Femur (tissue), 1 donor: ENCODE data around the gene HYCC2.
"Not testable (repeated sequence)": the region's sequence is repeated elsewhere in the genome, so short reads cannot be mapped to it uniquely, and the experiment has no call there.

Experiments
- DNase-seq: peaks from one replicate; pipeline ENCODE4 v3.0.0-alpha.2; 2017

Gene HYCC2

GRCh38 chr2:201070948-201071478, 458 bp downstream of the HYCC2 start:
- no peak for DNase-seq

- no peak for DNase-seq
These were observed 6.6 kb downstream of the HYCC2 start for GRCh38 chr2:201064797-201065329.

GRCh38 chr2:201063516-201063915, 8.0 kb downstream of the HYCC2 start:
- not testable (repeated sequence) for DNase-seq

DNA sequence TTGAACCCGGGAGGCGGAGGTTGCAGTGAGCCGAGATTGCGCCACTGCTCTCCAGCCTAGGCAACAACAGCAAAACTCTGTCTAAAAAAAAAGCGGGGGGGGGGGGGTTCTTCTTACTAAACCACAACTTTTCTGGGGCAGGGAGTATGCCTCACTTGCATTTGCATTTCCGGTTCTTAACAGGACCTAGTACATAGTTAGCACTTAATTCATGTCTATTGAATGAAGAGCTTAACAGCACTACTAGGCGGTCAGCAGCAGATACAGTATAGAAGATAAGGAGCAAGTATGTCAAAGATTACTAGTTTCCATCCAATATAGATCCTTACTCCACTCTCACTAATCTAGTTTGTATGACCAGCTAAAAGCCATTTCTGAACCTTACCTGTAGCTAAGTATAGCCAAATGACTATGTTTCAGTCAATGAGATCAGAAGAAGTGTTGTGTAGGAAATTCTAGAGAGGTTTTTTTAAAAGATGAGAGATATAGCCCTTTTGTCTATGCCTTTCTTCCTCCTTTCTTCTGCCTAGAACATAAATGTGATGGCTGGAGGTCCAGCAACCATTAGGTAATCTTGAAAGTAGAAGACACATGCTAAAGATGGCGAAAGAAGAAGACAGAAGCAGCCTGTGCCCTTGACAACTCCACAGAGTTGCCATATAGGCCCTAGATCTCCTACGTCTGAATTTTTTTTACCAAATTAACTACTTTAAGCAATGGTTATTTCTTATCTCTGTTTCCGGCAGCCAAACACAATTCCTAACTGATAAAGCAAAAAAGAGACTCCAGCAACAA, 11.3 kb downstream of the HYCC2 start:
- DNase-seq: no peak

DNA sequence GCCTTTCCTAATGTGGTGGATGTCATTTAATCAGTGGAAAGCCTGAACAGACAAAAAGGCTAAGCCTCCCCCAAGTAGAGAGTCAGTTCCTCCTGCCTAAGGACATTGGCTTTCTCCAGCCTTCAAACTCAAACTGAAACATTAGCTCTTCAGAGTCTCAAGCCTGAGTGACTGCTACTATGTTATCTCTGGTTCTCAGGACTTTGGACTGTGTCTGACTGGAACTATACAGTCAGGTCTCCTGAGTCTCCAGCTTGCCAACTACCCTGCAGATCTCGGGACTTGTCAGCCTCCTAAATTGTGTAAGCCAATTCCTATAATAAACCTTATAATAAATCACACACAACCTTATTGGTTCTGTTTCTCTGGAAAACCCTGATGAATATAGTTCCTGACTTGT, 12.6 kb downstream of the HYCC2 start:
- DNase-seq: no peak

- DNase-seq: no peak
These were observed 13.7 kb downstream of the HYCC2 start for GRCh38 chr2:201057715-201058248.

DNA sequence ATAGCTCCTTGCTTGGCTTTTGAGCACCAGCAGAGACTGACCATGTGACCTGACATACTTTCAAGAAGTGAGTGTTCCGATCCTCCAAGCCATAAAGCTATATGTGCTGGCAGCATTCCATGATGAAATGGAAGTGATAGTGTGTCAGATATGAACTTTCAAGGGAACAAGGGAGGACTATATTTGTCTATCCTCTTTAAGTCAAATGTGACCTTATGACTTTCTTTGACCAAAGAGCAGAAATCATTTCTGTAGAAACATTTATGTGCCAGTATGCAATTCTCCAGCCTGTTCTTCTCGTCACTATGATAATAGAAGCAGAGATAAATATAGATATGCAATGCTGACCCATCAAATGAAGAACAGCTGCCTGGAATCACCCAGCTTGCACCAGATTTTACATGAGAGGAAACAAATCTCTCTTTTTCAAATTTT, 14.4 kb downstream of the HYCC2 start:
- DNase-seq: no peak

- DNase-seq: no peak
These were observed 22.0 kb downstream of the HYCC2 start for GRCh38 chr2:201049455-201049854.

- no peak for DNase-seq
These were observed 24.6 kb downstream of the HYCC2 start for GRCh38 chr2:201046881-201047280.

GRCh38 chr2:201043050-201043449, 28.4 kb downstream of the HYCC2 start:
- not testable (repeated sequence) for DNase-seq

- not testable (repeated sequence) for DNase-seq
These were observed 29.0 kb downstream of the HYCC2 start for GRCh38 chr2:201042451-201042850.

DNA sequence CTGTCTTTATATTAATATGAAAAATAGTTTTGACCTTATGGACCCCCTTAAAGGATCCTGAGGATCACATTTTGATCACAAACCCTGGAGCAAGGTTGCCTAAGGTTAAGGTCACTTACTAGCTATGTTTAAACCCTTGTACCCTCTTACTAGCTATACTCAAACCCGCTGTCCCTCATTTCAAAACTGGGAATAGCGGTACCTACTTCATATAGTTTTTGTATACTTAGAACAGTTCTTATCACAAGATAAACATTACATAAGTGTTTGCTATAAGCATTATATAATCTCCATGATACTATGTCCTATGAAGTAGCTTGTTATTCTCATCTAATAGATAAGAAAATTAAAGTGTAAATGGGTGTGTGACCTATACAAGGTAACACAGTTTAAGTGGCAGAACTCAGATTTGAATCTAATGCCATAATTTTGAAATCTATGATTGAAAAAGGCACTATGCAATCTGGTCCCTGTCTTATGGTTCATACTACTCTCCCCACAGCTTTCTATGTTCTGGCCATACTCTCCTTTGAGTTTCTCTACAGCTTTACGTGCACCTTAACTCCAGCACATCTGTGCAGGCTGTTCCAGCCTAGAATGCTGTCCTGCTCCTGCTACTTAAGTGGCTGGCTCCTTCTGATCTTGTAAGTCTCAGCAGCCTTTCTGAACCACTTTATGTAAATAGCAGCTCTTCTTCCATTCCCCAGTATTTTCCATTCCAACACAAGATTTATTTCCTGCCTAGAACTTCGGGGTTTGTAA, 30.4 kb downstream of the HYCC2 start:
- DNase-seq: no peak

- DNase-seq: no peak
These were observed 32.6 kb downstream of the HYCC2 start for GRCh38 chr2:201038855-201039254.

GRCh38 chr2:201038361-201038760, 33.1 kb downstream of the HYCC2 start:
- not testable (repeated sequence) for DNase-seq

DNA sequence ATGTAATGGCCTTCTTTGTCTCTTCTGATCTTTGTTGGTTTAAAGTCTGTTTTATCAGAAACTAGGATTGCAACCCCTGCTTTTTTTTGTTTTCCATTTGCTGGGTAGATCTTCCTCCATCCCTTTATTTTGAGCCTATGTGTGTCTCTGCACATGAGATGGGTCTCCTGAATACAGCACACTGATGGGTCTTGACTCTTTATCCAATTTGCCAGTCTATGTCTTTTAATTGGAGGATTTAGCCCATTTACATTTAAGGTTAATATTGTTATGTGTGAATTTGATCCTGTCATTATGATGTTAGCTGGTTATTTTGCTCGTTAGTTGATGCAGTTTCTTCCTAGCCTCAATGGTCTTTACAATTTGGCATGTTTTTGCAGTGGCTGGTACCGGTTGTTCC, 37.1 kb downstream of the HYCC2 start:
- not testable (repeated sequence) for DNase-seq

GRCh38 chr2:201024518-201024917, 47.0 kb downstream of the HYCC2 start:
- no peak for DNase-seq

DNA sequence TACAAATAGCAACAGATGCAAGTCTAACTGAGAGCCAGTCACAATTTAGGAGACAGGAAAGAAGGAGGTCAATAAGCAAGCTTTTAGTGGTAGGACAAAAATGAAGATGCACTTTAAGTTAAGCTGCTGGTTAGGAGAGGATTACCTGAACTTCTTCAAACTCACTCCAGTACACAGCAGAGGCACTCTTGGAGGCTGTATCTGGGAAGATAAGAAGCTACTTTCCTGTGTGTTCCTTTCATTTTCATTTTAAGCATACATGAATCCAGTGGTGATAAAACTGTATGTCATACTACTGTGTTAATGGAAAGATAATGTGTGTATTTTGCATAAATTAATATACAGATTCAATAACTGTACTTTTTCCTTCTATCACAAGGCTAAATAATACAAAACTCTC, 49.6 kb downstream of the HYCC2 start:
- DNase-seq: no peak
